GM18868 (cell line): ENCODE data around the gene DOCK6.

Experiments
- ATAC-seq: cut with Tn5 transposase; IDR thresholded peaks from one replicate; pipeline ENCODE4 v1.9.1; 2021; ENCODE audit warnings: mild to moderate bottlenecking, moderate library complexity; ENCODE audit not compliant: unreplicated experiment

Gene DOCK6

GRCh38 chr19:11251217-11251616 is 11.1 kb downstream of the DOCK6 start:
- no peak for ATAC-seq

GRCh38 chr19:11248852-11249251 is 13.5 kb downstream of the DOCK6 start:
- no peak for ATAC-seq

GRCh38 chr19:11247934-11248333 is 14.4 kb downstream of the DOCK6 start:
- ATAC-seq = no peak

- ATAC-seq = no peak
Observed at GRCh38 chr19:11247391-11247790, 14.9 kb downstream of the DOCK6 start.

GRCh38 chr19:11246941-11247340 is 15.4 kb downstream of the DOCK6 start:
- ATAC-seq = no peak

GRCh38 chr19:11244846-11245589 is 17.3 kb downstream of the DOCK6 start:
- no peak for ATAC-seq

- no peak for ATAC-seq
Observed at GRCh38 chr19:11243798-11244169, 18.5 kb downstream of the DOCK6 start.

GRCh38 chr19:11242864-11243797 is 19.2 kb downstream of the DOCK6 start:
- ATAC-seq = no peak

- no peak for ATAC-seq
Observed at GRCh38 chr19:11242025-11242424, 20.3 kb downstream of the DOCK6 start.

- no peak for ATAC-seq
Observed at GRCh38 chr19:11240008-11240444, 22.3 kb downstream of the DOCK6 start.

GRCh38 chr19:11239377-11240000 is 22.8 kb downstream of the DOCK6 start, which contains the start of gene ANGPTL8:
Gene ANGPTL8 (plus strand): TSS chr19:11239619. CDS start chr19:11239638, 19 bp downstream.
- ATAC-seq = no peak

- ATAC-seq = no peak
Observed at GRCh38 chr19:11238781-11239376, 23.4 kb downstream of the DOCK6 start.

- ATAC-seq = no peak
Observed at GRCh38 chr19:11238041-11238440, 24.3 kb downstream of the DOCK6 start.

GRCh38 chr19:11237321-11237720 is 25.0 kb downstream of the DOCK6 start:
- ATAC-seq = no peak

- ATAC-seq = no peak
Observed at GRCh38 chr19:11236324-11237301, 25.7 kb downstream of the DOCK6 start.

GRCh38 chr19:11234486-11235075 is 27.7 kb downstream of the DOCK6 start:
- ATAC-seq = no peak

GRCh38 chr19:11233073-11233472 is 29.3 kb downstream of the DOCK6 start:
- no peak for ATAC-seq

- ATAC-seq = no peak
Observed at GRCh38 chr19:11232555-11232954, 29.8 kb downstream of the DOCK6 start.

- no peak for ATAC-seq
Observed at GRCh38 chr19:11230621-11231386, 31.5 kb downstream of the DOCK6 start.
